Testis (tissue), 3 donors: ENCODE data around the gene FRRS1L. TPM values are rescaled to one million over a fixed set of nuclear protein-coding genes. Genes with fewer than 3 reads are reported as not detected.

Source experiments
- DNase-seq: peaks from one replicate; pipeline ENCODE4 v3.0.0-alpha.2; 2019
- H3K27ac ChIP-seq, 2 donors: fragments of 200-600 bp; sonication (generic); one replicate each; pipeline ENCODE4 v1.5.1; 2019
- H3K27me3 ChIP-seq: fragments of 200-600 bp; sonication (generic); one replicate; pipeline ENCODE4 v1.5.1; 2019
- H3K36me3 ChIP-seq: fragments of 200-600 bp; sonication (generic); one replicate; pipeline ENCODE4 v1.5.1; 2017; ENCODE audit warnings: low read depth; ENCODE audit errors: missing control alignments
- H3K4me1 ChIP-seq: fragments of 200-600 bp; sonication (generic); one replicate; pipeline ENCODE4 v1.5.1; 2019
- H3K4me3 ChIP-seq, 2 donors: fragments of 200-600 bp; sonication (generic); one replicate each; pipeline ENCODE4 v1.5.1; 2017 to 2019
- H3K9me3 ChIP-seq: fragments of 200-600 bp; sonication (generic); one replicate; pipeline ENCODE4 v1.5.1; 2017
- CTCF ChIP-seq, 3 experiments: fragments of 450-650 bp in 2 of 3; fragments of 200-600 bp in 1 of 3; sonication (generic) in 1 of 3; IDR thresholded peaks; one replicate each; pipeline ENCODE4 v1.5.1; 2016 to 2019; ENCODE audit warnings: antibody characterized with exemption in 3 of 3, mild to moderate bottlenecking in 2 of 3, moderate library complexity in 1 of 3
- POLR2A ChIP-seq: fragments of 450-650 bp; IDR thresholded peaks from one replicate; pipeline ENCODE4 v1.6.1; 2017; ENCODE audit warnings: antibody characterized with exemption, mild to moderate bottlenecking, moderate library complexity
- WGBS, 2 donors: methylation state at CpG; one replicate each; pipeline ENCODE4 v1.1.5; 2018; 5-methylcytosine and 5-hydroxymethylcytosine counted together
- intact Hi-C: fragments of 100-400 bp; cut with DNase I; formaldehyde crosslinking; loops from one replicate; pipeline ENCODE4 v1.15.1; 2023; ENCODE audit warnings: low total_unique reads
- polyA plus RNA-seq: library from polyadenylated mRNA; stranded (reverse); fragments of 350-450 nt; fragmentation: Illumina TruSeq; extraction: RNeasy Lipid Tissue Mini Kit (QIAGEN cat#74804); gene quantifications from one replicate; pipeline ENCODE4 v1.2.3, GENCODE V29; 2014; ENCODE audit warnings: low read depth, low replicate concordance; ENCODE audit not compliant: insufficient read depth
- total RNA-seq, 2 donors: library from RNA; depleted of rRNA; stranded (reverse); fragments of >200 nt; gene quantifications; one replicate each; pipeline ENCODE4 v1.2.3, GENCODE V29; 2016

Gene FRRS1L
- total and polyA plus RNA-seq, 3 donors from 2014 or later = 5.3 to 9.3 (median 6.0) TPM

- Histone ChIP-seq H3K9me3 (no peaks in the 10 kb centered on the region), H3K27ac (no peak overlapping the region), H3K4me3 (no peak overlapping the region), H3K4me1 (peaks cover 21% of the 10 kb centered on the region), H3K36me3 (no peaks in the 10 kb centered on the region), H3K27me3 (no peaks in the 10 kb centered on the region)
- intact Hi-C loops = no loop called here
- TF ChIP-seq CTCF (IDR thresholded peaks at IDR 0.05) (no peak), POLR2A (no peak)
- 42 to 66% methylated on average over 1 of the region's 1 CpG for WGBS, 2 donors
- DNase-seq = no peak
Measured at GRCh38 chr9:109092587-109092986, 74.5 kb downstream of the FRRS1L start.

DNA sequence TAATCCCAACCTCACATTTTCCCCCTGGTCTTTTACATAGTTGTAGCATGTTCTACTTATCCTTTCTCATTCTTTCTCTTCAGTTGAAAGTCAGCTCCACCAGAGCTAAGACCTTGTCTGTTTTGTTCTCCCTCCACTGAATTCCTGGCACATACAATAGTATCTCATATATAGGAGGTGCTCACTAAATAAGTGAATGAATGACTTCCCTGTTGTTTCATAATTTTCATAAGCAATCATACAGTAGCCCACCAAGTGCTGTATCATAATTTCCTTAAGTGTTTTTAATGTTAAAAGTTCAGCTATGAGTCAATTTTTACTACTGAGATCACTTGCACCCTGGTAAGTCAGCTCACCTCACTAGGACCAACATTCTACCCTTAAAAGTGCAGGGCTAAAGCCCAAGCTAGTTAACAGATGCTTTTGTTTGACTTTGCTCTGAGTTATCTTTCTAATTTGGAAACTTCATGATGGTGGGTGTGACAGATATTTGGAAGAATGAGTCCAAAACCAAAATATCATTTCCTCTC is 74.9 kb downstream of the FRRS1L start:
- H3K9me3 ChIP-seq = no peaks in the 10 kb centered on the region
- TF ChIP-seq POLR2A (no peak), CTCF (IDR thresholded peaks at IDR 0.05) (no peak)
- DNase-seq = no peak
- no peak overlapping the region for H3K27ac ChIP-seq
- H3K4me3 ChIP-seq = no peak overlapping the region
- no peaks in the 10 kb centered on the region for H3K36me3 ChIP-seq
- intact Hi-C loops = no loop called here
- peaks cover 16% of the 10 kb centered on the region for H3K4me1 ChIP-seq
- no peaks in the 10 kb centered on the region for H3K27me3 ChIP-seq

DNA sequence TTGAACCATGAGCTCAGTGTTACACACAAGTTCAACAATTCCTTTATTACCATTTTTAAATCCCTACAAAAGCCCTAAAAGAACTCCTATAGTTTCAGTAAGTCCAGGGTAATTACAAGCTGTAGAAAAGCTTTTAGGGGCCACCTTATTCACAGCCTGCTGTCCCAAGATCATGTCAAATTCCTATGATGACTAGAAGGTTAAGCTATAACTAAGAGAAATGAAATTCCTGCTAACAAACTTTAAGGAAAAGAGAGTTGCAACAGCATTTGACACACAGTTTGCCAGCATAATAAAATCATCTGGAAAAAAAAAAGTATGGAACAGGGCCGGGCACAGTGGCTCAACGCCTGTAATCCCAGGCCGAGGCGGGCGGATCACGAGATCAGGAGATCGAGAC is 78.8 kb downstream of the FRRS1L start:
- Histone ChIP-seq H3K27me3 (no peaks in the 10 kb centered on the region), H3K4me3 (no peak overlapping the region), H3K27ac (no peak overlapping the region), H3K9me3 (no peaks in the 10 kb centered on the region), H3K4me1 (no peaks in the 10 kb centered on the region), H3K36me3 (no peaks in the 10 kb centered on the region)
- WGBS, 2 donors = 89 to 94% methylated on average over 7 of the region's 7 CpGs
- intact Hi-C loops = no loop called here
- TF ChIP-seq POLR2A = no peak
- no peak for TF ChIP-seq CTCF (IDR thresholded peaks at IDR 0.05)
- DNase-seq = no peak

DNA sequence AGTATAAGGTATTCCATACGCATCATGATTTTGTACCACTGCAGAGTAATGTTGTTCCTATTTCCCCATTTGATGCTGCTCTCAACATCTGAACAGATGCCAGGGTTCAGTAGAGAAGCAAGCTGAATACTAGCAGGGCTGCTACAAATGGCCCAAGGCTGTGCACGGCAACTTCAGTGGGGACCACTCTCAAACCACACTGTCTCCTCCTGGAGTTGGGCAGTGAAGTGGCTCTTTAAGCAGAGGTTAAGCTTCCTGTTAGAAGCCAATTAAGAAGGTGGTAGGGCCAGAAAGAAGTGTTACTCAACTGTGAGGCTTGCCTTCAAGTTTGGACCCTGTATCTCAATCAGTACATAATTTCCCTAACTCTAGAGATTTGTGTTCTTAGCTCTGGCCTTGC is 79.3 kb downstream of the FRRS1L start:
- H3K4me3 ChIP-seq = no peak overlapping the region
- H3K27me3 ChIP-seq = no peaks in the 10 kb centered on the region
- no peak overlapping the region for H3K27ac ChIP-seq
- no peaks in the 10 kb centered on the region for H3K9me3 ChIP-seq
- TF ChIP-seq CTCF (IDR thresholded peaks at IDR 0.05) (no peak), POLR2A (no peak)
- intact Hi-C loops = no loop called here
- WGBS, 2 donors = 98 to 100% methylated on average over 2 of the region's 2 CpGs
- DNase-seq = no peak
- no peaks in the 10 kb centered on the region for H3K36me3 ChIP-seq
- H3K4me1 ChIP-seq = no peaks in the 10 kb centered on the region

GRCh38 chr9:109086221-109086620 is 80.8 kb downstream of the FRRS1L start:
- H3K36me3 ChIP-seq = no peaks in the 10 kb centered on the region
- no peak overlapping the region for H3K4me3 ChIP-seq

More at GRCh38 chr9:109086221-109086620, 80.8 kb downstream of the FRRS1L start:
- DNase-seq = no peak
- 92 to 93% methylated on average over 3 of the region's 3 CpGs for WGBS, 2 donors
- no peak overlapping the region for H3K27ac ChIP-seq
- H3K27me3 ChIP-seq = no peaks in the 10 kb centered on the region
- H3K4me1 ChIP-seq = no peaks in the 10 kb centered on the region
- intact Hi-C loops = no loop called here
- TF ChIP-seq CTCF (IDR thresholded peaks at IDR 0.05) (no peak), POLR2A (no peak)
- H3K9me3 ChIP-seq = no peaks in the 10 kb centered on the region
